IPS DF 6.9 (cell line): ENCODE results near the gene ACOX3.

ENCODE experiments used
- DNase-seq: peaks from one replicate; pipeline ENCODE4 v3.0.0-alpha.2; 2013; ENCODE audit warnings: low read depth, low spot score
- H3K27ac ChIP-seq: one replicate; pipeline ENCODE4 v1.5.1; 2013; ENCODE audit warnings: low read length, control low read depth
- H3K27me3 ChIP-seq: 2 replicates; pipeline ENCODE4 v1.6.1; 2013; ENCODE audit warnings: mild to moderate bottlenecking, low read length; ENCODE audit not compliant: control insufficient read depth, insufficient read depth
- H3K36me3 ChIP-seq: 2 replicates; pipeline ENCODE4 v1.6.1; 2013; ENCODE audit warnings: low read length; ENCODE audit not compliant: control insufficient read depth, insufficient read depth
- H3K4me1 ChIP-seq: 2 replicates; pipeline ENCODE4 v1.6.1; 2013; ENCODE audit warnings: low read length; ENCODE audit not compliant: control insufficient read depth, insufficient read depth
- H3K4me3 ChIP-seq: 2 replicates; pipeline ENCODE4 v1.5.1; 2013; ENCODE audit warnings: mild to moderate bottlenecking, low read length
- H3K9me3 ChIP-seq: 2 replicates; pipeline ENCODE4 v1.6.1; 2013; ENCODE audit warnings: low read length, inconsistent platforms; ENCODE audit not compliant: control insufficient read depth, insufficient read depth
- WGBS: extraction: QIAGEN DNeasy Blood & Tissue Kit; methylation state at CpG from one replicate; pipeline ENCODE4 v1.1.7; 2013; ENCODE audit warnings: mixed read lengths, missing lambda C conversion rate; ENCODE audit not compliant: insufficient read length, insufficient coverage; 5-methylcytosine and 5-hydroxymethylcytosine counted together

Gene ACOX3

GRCh38 chr4:8321771-8322170, 118.8 kb downstream of the ACOX3 start:
- Histone ChIP-seq H3K4me3 (no peak overlapping the region), H3K27me3 (no peaks in the 10 kb centered on the region), H3K27ac (no peak overlapping the region), H3K36me3 (no peaks in the 10 kb centered on the region), H3K9me3 (no peaks in the 10 kb centered on the region), H3K4me1 (no peaks in the 10 kb centered on the region)
- DNase-seq, result no peak
- no CpG with 5 or more reads among the region's 5 CpGs for WGBS

- WGBS, result 99% methylated on average over 2 of the region's 2 CpGs
- H3K36me3 ChIP-seq, result no peaks in the 10 kb centered on the region
- no peaks in the 10 kb centered on the region for H3K9me3 ChIP-seq
- no peak overlapping the region for H3K27ac ChIP-seq
- no peaks in the 10 kb centered on the region for H3K27me3 ChIP-seq
- no peak for DNase-seq
- no peaks in the 10 kb centered on the region for H3K4me1 ChIP-seq
- no peak overlapping the region for H3K4me3 ChIP-seq
Observed at GRCh38 chr4:8321220-8321619, 119.3 kb downstream of the ACOX3 start.

DNA sequence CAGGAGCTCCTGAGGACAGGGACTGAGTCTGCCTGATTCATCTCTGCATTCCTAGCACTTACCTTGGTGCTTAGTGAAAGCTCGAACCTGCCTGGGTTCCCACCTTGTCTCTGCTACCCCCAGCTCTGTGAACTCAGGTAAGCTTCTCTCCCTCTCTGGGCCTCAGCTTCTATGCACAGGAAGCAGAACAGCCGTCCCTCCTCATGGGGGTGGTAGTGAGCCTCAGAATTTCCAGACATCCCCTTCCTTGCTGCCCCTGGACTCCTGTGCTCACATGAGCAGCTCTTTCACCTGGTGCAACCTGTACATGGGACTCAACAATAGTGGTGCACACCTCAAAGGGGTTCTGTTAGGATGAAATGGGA, 120.2 kb downstream of the ACOX3 start:
- Histone ChIP-seq H3K36me3 (no peaks in the 10 kb centered on the region), H3K9me3 (no peaks in the 10 kb centered on the region), H3K27me3 (no peaks in the 10 kb centered on the region), H3K4me1 (peaks cover 5% of the 10 kb centered on the region), H3K4me3 (no peak overlapping the region), H3K27ac (no peak overlapping the region)
- peak; percentile 54 for DNase-seq
- WGBS, result no CpG with 5 or more reads among the region's 2 CpGs

- Histone ChIP-seq H3K27ac (no peak overlapping the region), H3K4me3 (no peak overlapping the region), H3K36me3 (no peaks in the 10 kb centered on the region), H3K27me3 (no peaks in the 10 kb centered on the region), H3K9me3 (no peaks in the 10 kb centered on the region), H3K4me1 (peaks cover 6% of the 10 kb centered on the region)
- no CpG with 5 or more reads among the region's 13 CpGs for WGBS
- DNase-seq, result no peak
Observed at GRCh38 chr4:8319731-8320385, 120.7 kb downstream of the ACOX3 start.

DNA sequence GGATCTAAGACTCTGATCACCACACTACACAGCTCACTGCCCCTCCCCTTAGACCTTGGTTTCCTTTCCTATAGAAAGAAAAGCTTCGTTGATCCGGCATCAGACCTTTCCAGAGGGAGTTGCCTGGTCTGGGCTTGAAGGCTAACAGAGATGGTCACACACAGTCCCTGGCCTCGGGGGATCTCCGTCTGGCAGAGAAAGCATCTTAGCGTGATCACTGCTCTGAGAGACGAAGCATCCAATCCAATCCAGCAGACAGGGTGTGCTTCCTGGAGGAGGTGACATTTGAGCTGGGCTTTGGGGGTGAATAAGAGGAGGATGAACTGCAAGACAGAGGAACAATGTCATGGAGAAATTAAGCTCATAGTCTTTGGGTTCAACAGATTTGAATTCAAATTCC, 121.5 kb downstream of the ACOX3 start:
- WGBS, result no CpG with 5 or more reads among the region's 6 CpGs
- no peak for DNase-seq
- Histone ChIP-seq H3K9me3 (no peaks in the 10 kb centered on the region), H3K4me3 (no peak overlapping the region), H3K27me3 (no peaks in the 10 kb centered on the region), H3K27ac (no peak overlapping the region), H3K4me1 (peaks cover 6% of the 10 kb centered on the region), H3K36me3 (no peaks in the 10 kb centered on the region)

DNA sequence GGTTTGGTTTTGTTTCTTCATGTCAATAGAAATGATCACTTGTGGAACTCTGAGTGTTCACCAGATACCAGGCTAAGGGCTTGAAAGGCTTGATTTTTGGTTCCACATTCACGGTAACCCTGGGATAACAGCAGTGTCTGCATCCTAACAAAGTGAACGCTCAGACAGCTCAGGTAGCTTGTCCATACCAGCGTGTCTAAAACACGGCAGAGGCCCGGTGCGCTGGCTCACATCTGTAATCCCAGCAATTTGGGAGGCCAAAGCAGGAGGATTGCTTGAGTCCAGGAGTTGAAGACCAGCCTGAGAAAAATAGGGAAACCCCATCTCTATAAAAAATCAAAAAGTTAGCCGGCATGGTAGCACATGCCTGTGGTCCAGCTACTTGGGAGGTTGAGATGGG, 122.0 kb downstream of the ACOX3 start:
- Histone ChIP-seq H3K27ac (no peak overlapping the region), H3K36me3 (no peaks in the 10 kb centered on the region), H3K4me3 (no peak overlapping the region), H3K9me3 (no peaks in the 10 kb centered on the region), H3K4me1 (peaks cover 6% of the 10 kb centered on the region), H3K27me3 (no peaks in the 10 kb centered on the region)
- no peak for DNase-seq
- WGBS, result no CpG with 5 or more reads among the region's 7 CpGs

- Histone ChIP-seq H3K27ac (no peak overlapping the region), H3K4me3 (no peak overlapping the region), H3K36me3 (no peaks in the 10 kb centered on the region), H3K4me1 (peaks cover 6% of the 10 kb centered on the region), H3K27me3 (no peaks in the 10 kb centered on the region), H3K9me3 (no peaks in the 10 kb centered on the region)
- DNase-seq, result no peak
- WGBS, result no CpG with 5 or more reads among the region's 6 CpGs
Observed at GRCh38 chr4:8317474-8317873, 123.0 kb downstream of the ACOX3 start.

- Histone ChIP-seq H3K36me3 (no peaks in the 10 kb centered on the region), H3K27ac (no peak overlapping the region), H3K4me1 (peaks cover 6% of the 10 kb centered on the region), H3K9me3 (no peaks in the 10 kb centered on the region), H3K27me3 (no peaks in the 10 kb centered on the region), H3K4me3 (no peak overlapping the region)
- no peak for DNase-seq
- WGBS, result no CpG with 5 or more reads among the region's 15 CpGs
Observed at GRCh38 chr4:8316911-8317351, 123.6 kb downstream of the ACOX3 start.
